Measurements from ENCODE around the gene CBFA2T3.
"Not testable (repeated sequence)": the region's sequence is repeated elsewhere in the genome, so short reads cannot be mapped to it uniquely, and the experiment has no call there.

CBFA2T3 gene

DNA sequence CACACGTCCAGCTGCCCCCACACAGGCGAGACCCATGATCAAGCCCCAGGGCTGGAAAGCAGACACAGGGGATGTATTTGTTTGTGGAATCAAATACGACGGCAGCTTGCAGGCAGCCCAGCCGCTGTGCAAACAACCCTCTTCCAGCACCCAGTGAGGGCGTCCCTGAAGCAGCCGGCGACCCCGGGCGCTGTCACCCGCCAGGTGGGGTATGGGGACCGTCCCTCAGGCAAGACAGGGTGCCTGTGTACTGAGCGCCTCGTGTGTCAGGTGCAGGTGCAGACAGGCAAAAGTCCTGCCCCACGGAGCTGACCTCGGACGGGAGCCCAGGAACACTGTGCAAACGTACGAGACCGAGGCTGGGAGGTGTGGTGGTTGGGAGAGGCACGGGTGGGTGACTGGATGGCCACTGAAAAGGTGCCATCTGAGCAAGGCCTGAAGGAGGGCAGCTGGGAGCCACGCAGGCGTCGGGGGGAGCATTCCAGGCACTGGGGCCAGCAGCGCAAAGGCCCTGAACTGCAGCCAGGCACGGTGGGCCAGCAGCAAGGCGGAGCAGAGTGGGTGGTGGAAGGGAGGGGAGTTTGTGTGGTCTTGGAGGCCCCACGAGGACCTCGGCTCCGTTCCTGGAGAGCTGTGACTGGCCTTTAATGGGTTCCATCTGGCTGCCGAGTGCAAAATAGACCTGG lies 48.5 kb downstream of the CBFA2T3 start:
- DNase-seq (ENCODE audit: low read depth, low spot score): no peak
- H3K27ac ChIP-seq: no peak overlapping the region

DNA sequence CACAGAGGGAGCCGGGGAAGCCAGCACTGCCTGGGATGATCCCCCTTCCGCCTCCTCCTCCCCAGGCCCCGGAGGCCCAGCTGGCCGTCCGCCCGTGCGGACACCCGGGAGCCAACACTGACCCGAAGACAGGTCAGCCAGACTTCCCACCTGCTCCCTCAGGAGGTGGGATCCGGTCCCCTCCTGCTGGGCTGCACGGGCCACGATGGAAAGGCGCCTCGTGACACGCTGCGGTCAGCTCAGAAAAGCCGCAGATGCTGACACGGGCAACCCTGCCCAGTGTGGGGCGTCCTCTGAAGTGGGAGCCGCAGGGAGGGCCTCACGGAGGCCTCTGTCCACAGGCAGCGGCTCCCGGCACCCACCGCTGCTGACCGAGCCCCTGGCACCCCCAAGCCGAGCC lies 49.3 kb downstream of the CBFA2T3 start:
- no peak for DNase-seq (ENCODE audit: low read depth, low spot score)
- H3K27ac ChIP-seq: no peak overlapping the region

DNA sequence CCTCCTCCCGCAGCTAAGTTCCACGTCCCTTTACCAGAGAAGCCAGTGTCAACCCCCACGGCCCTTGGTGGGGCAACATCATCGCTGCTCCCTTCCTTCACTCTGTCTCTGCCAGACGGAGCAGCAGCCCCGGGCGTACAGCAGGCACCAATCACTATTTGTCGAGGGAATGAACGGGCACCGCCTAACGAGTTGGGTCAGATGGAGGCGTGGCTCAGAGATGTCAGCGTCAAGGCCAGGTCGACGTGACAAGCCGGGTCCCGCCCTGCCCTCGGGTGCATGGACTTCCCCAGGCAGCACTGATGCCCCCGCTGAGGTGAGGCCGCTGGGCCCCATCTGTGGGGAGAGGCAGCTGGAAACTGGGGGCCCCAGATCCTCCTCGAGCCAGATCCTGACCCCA lies 50.0 kb downstream of the CBFA2T3 start:
- no peak for DNase-seq (ENCODE audit: low read depth, low spot score)

DNA sequence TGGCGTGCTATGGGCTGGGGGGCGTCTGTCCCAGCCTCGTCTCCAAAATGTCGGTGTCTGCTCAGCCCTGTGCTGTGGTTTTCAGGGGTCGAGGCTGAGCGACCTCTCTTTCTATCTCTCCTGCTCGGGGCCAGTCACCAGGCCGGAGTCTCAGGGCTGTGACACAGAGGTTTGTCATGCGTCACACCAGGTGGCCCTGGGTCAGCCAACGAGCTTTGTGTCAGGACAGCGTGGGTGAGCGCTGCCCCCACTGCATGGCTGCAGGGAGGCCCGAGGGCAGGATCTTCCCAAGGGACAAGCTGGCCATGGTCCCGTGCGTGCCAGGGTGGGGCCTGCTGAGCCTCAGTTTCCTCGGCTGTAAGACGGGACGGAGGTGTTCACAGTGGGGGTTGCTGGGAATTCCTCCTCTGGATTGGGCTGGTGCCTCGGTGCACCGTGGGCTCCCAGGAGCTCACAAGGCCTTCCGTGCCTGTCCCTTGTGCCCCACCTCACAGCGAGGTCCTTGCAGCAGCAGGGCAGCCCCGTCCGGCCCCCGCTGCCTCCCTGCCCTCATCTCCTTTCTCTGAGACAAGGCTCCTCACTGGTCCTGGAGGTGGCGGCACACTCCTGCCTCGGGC lies 50.5 kb downstream of the CBFA2T3 start:
- no peak for DNase-seq (ENCODE audit: low read depth, low spot score)
- H3K27ac ChIP-seq: no peak overlapping the region

More for the DNA sequence above, 50.0 kb downstream of the CBFA2T3 start:
- H3K27ac ChIP-seq: no peak overlapping the region

DNA sequence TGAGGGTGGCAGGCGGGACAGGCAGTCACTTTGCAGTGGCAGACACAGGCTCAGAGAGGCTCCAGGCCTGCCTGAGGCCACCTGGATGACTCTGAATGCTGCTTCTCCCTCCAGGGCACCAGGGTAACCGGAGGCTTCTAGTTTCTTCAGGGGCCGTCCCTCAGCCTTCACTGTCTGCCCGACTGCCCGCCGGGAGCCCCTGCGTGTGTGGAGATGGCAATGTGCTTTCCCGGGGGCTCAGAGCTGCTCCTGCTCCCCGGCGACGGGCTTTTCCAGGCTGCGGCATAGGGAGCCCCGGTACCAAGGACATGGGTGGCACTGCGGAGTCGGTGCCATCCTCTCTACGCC lies 51.5 kb downstream of the CBFA2T3 start:
- DNase-seq (ENCODE audit: low read depth, low spot score): no peak
- H3K27ac ChIP-seq: no peak overlapping the region

DNA sequence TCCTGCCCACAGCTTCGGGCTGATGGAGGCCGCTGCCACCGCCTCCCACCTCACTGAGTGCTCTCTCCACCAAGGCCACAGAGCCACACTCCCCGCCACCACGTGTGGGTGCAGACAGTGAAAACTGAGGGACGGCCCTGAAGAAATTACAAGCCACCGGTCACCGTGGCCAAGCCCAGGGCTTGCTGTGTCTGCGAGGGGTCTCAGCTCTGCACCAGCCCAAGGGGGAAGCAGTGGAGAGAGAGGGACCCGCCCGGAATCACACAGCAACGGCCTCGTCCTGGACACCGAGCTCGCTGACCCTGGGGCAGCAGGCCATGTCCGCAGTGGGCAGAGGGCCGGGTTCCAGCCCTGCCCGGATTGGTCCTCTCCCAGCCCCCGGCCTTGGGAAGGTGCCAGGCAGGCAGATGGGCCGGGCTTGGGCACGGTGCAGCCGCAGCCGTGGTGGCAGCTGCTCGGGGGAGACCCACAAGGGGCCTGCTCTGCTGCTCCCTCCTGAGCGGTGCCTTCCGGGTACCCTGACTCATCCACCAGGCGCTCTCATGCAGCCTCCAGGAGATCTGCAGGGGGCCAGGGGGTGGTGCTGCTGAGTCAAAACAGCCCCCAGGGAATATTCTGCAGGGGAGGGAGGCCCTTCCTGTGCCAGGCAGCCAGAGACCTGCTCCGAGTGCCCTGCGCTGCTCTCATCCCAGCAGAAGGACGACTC lies 52.0 kb downstream of the CBFA2T3 start:
- DNase-seq (ENCODE audit: low read depth, low spot score): no peak
- no peak overlapping the region for H3K27ac ChIP-seq

DNA sequence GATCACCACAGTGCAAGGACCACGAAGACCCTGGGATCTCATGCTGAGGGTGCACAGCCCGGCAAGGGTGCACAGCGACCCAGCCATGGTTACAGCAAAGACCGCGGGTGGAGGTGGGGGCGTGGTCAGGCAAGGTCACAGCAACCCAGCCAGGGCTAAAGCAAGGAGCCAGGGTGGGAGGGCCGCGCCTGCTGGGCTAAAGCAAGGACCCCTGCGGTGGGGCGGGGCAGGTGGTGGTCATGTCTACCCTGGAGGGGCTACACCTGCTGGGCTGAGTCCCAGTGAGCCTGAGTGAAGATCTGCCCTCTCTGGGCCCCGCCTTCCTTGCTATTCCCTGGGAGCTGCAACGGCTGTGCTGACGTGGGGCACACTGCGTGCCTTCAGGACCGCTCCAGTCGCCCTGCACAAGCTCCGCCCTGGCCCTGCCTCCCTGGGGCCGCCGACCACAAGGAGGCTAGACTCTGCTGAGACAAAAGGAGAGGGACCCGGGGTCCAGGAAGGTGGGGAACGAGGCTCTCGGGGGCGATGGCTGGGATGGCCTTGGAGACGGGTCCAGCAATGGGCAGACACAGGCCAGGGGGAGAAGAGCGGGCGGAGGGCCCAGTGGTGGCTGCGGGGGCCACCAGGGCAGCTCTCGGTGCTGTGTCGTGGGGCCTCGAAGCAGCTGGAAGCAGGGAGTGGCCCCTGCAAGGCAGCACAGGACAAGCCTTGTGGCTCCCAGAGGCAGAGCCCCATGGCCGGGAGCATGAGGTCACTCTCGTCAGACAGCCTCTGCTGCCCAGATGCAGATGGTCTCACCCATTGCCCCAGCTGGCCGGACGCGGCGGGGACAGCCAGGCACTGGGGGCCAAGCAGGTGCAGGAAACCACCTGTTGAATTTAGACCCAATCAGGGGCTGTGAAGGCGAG lies 52.8 kb downstream of the CBFA2T3 start:
- no peak overlapping the region for H3K27ac ChIP-seq
- no peak for DNase-seq (ENCODE audit: low read depth, low spot score)

DNA sequence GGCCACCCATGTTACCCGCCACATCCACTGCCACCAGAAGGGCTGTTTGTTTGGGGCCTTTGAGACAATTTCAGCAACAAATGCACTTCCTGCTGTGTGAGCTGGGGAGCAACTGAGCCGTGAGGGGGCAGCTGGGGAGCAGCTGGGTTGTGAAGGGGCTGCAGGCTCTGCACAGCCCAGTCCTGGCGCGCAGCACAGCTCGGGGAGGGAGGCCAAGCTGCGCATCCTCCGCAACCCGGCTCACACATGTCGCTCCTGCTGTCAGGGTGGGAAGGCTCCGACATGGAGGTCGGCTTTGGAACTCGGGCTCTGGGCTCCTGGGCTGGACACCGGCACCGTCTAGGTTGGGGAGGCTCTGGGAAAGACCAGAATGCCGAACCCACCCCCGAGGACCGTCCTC lies 53.6 kb downstream of the CBFA2T3 start:
- no peak for DNase-seq (ENCODE audit: low read depth, low spot score)
- no peak overlapping the region for H3K27ac ChIP-seq

DNA sequence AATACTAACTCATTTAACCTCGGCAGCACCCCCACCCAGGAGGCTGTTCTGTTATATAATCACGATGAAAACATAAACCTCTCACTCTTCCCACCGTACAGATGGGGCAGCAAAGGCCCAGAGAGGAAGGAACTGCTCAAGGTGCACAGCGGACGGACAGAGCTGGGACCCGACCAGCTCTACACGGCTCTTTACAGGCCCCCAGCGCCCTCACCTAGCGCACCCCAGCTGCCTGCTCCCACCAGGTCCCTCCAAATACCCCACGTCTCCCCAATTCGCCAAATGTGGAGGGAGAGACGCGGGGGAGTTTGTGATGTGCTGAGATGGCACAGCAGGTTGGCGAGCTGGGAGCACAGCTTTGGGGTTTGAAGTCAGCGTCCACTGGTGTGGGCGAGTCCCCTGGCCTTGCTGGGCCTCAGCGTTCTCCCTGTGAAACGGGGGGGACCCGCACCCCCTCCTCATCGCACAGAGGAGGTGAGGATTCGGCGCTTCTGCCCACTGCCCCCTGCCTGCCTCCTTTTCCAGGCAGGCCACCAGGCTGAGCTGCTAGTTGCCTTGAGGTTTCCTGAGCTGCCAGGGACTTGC lies 54.1 kb downstream of the CBFA2T3 start:
- no peak overlapping the region for H3K27ac ChIP-seq
- DNase-seq (ENCODE audit: low read depth, low spot score): no peak

DNA sequence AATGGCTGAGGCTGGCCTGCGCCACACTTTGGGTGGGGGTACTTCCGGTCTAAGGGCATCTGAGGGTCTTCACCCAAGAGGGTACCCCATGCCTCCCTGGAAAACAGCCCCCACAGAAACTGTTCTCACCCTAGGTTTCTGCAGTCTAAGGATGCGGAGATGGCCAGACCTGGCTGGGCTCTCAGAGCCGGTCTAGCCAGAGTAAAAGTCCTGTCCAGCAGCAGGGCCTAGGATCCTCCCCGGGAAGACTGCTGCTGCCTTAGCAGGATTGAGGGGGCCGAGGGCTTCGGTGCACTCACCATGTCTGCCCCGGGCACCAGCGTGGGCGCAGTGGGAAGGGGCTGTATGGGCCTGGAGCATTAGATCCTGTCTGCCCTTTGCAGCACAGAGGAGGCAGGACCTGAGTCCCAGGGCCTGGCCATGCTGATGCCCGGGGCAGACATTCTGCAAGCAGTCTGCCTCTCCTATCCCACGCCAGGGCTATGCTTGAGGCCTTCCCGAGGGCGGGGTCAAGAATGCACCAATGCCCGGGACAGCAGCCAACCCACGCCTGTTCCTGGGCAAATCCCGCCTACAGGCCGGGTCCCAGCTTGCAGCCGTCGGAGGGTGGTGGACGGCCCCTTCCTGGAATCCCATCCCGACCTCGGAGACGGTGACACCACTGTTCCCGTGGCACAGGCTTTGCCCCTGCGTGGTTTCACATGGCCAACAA lies 54.7 kb downstream of the CBFA2T3 start:
- DNase-seq (ENCODE audit: low read depth, low spot score): no peak

DNA sequence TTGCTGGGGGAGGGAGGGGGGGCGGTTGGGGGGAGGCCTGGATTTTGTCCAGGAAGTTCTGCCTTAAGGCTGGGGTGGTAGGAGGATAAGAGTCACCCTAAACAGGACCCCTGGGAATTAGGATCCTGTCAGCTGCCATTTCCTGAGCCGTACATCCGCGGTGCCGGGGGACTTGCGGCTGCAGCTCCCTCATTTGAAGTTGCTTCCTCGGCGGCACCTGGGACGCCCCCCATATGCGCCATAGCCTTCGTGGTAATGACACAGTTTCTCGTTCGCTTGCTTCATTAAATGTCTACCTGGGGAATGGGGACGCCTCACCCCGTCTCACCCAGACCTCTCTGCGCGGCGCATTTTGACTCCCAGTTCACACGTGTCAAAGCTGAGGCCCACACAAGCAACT lies 55.4 kb downstream of the CBFA2T3 start:
- DNase-seq (ENCODE audit: low read depth, low spot score): no peak
- no peak overlapping the region for H3K27ac ChIP-seq

More for the DNA sequence above, 54.7 kb downstream of the CBFA2T3 start:
- H3K27ac ChIP-seq: no peak overlapping the region

DNA sequence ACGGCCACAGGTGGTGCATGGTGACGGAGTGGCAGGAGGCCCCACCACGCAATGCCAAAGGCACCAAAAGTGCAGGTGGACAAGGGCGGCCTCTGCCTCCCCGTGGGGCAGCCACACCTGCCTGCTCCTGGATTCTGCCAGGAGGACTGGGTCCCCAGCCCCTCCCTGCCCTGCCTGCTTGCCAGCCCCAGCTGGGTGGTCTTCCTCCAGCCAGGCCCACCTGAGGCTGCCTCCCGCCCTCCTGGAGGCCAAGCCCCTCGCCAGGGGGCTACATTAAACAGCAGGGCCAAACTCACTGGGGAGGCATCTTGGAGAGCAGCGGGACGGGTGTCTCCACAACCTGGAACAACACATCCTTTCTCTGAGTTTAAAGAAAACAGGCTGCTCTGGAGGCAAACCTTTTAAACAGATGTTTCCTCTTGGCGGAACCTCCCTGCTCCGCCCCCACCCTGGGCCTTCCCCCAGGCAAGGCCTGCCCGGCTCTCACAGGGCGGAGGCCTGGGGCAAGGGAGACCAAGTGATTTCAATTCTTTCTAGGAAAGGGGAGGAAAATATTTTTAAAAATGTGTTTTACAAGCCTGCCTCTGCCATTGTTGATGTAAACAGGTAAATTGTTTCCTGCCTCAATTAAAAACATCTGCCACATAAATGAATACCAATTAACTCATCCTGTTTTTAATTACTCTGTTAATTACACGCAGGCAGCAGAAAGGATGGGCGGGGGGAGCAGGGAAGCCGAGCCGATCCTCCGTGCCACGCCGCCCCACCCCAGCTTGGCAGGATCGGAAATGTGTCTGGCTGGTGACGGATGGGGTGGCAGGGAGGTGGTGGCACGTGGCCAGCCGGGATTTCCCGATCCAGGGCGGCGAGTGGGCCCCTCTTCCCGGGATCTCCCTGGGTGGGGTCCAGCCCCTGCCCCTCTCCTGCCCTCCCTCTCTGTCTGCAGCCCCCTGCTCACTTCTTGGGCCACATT lies 56.1 kb downstream of the CBFA2T3 start:
- no peak overlapping the region for H3K27ac ChIP-seq
- no peak for DNase-seq (ENCODE audit: low read depth, low spot score)

DNA sequence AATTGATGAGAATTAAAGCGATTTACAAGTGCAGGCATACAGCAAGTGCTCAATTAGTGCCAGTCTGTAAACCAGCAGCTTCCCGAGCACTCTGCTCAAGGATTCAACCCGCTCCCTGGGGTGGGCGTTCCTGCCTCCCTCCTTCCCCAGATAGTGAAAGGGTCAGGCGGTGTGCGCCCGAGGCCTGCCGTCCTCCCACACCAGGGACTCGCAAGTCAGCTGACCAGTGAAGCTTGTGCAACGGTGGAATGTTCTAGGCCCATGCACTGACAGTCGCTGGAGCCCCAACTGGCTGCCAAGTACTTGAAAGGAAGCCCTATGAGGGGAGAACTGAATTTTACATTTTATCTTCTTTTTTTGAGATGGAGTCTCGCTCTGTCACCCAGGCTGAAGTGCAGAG lies 57.1 kb downstream of the CBFA2T3 start:
- no peak for DNase-seq (ENCODE audit: low read depth, low spot score)
- H3K27ac ChIP-seq: no peak overlapping the region

DNA sequence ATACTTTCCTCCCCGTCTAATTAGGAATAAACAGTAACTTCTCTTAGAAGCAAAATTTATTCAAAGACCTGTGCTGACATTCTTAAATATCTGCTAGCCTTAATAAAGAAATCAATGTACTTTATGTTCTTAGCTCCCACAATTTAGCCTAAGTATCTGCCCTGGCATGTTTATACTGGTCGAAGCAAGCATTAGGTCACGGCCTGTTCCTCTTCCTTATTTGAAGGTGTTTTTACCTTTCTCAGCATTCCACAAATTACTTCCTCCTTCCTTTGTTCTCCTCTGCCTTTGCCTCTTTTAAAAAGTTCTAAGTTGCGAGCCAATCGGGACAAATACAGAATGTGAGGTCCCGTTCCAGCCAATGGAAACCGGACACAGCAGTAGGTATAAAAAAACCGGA lies 58.1 kb downstream of the CBFA2T3 start:
- H3K27ac ChIP-seq: peak overlapping the region; percentile 61
- DNase-seq (ENCODE audit: low read depth, low spot score): not testable (repeated sequence)

DNA sequence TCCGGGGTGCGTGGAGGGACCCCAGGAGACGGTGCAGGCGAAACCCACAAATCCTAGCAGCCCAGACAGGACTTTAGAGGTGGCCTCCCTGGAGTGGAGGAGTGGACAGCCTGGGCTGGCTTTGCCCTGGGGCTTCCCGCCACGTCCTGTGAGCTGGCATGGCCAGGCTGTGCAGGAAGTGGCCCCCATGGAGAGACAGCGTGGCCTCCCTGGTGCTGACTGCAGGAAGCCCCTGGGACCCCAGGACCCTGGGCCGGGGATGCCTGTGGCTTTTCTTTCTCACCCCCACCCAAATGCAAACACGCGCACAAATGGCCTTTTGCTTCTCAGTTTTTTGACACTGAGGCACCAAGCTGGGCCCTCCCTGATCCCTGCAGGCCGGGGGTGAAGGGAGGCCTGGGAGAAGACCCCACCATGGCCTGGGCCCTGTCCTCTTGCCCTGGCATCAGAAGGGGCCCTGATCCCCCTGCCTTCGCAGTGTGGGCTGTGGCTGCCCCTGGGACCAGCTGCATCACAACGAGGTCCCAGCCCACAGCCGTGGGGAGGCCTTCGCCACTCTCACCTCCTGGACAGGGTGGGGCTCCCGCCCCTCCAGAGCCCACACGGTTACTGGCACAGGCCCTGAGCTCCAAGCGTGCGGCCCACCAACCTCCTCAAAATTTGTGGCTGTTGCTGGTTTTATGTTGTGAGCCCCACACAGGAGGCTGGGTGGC lies 58.9 kb downstream of the CBFA2T3 start:
- H3K27ac ChIP-seq: peak overlapping the region; percentile 61
- DNase-seq (ENCODE audit: low read depth, low spot score): no peak

DNA sequence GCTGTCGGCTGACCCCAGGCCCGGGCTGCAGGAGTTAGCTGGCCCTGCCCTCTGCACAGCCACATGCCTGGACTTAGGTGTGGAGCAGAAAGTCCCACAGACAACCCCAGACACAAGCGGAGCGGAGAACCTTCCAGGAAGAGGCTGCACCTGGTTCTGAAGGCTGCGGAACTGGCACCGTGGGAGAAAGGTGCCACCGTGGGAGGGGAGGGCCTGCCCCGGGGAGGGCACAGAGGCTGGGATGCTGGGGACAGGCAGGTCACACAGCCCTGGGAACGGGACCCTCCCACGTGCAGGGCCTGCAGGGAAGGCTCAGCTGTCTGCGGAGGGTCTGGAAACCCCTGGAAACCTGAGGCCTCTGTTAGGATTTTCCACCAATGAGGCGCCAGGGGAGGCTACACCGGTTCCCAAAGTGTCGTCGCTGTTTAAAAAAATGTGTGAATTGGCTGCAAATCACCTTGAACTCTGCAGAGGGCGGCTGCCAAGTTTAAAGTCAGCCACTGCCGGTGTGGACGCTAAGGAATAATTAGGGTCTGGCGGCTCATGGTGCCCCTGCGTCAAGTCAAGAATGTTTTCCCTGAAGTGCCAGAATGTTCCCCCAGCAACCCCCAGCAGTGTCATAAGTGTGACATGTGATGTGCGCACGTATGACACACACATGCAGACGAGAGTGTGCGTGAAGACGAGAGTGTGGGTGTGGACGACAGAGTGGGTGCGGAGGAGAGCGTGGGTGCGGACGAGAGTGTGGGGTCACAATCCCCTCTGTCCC lies 59.7 kb downstream of the CBFA2T3 start:
- DNase-seq (ENCODE audit: low read depth, low spot score): no peak

DNA sequence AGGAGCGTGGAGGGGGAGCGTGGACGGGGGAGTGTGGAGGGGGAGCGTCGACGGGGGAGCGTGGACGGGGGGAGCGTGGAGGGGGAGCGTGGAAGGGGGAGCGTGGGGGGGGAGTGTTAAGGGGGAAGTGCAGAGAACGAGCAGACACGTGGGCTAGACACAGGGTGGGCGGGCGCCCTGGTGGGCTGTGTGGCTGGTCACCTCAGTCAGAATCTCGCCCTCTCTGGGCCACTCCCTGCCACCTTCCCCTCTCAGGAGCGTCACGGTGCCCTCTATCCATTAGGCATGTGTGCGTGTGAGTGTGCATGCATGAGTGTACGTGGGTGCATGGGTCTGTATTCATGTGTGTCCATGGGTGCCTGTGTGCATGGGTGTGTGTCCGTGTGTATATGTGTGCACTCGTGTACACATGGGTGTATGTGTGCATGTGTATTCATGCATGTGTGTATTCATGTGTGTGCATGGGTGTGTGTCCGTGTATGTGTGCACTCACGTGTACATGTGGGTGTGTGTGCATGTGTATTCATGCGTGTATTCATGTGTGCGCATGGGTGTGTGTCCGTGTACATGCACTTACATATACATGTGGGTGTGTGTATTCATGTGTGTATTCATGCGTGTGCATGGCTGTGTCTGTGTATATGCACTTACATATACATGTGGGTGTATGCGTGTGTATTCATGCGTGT lies 61.2 kb downstream of the CBFA2T3 start:
- H3K27ac ChIP-seq: no peak overlapping the region
- DNase-seq (ENCODE audit: low read depth, low spot score): no peak

More for the DNA sequence above, 59.7 kb downstream of the CBFA2T3 start:
- H3K27ac ChIP-seq: no peak overlapping the region

Data from epithelial cell of prostate (primary cell).